PC-3 (cell line): ENCODE data around the gene PLPPR3. TPM values are rescaled to one million over a fixed set of nuclear protein-coding genes. Genes with fewer than 3 reads are reported as not detected.

Experiments used
- ATAC-seq: fragments of 200-7000 bp; cut with Tn5 transposase; 2 replicates; pipeline ENCODE4 v1.9.1; 2020; ENCODE audit warnings: mild to moderate bottlenecking, moderate library complexity
- BruUV-seq: library from RNA; stranded (reverse); fragments of 400-500 nt; replicated peaks from 2 replicates; lab custom pipeline; 2021; lab: Mats Ljungman, UMichigan
- CTCF ChIA-PET: fragments of 300-600 bp; sonication (Branson Sonifier 250); formaldehyde crosslinking; loops from one replicate; lab custom pipeline; 2022; ENCODE audit warnings: antibody characterized with exemption; lab: Charles Lee
- POLR2A ChIA-PET: fragments of 300-600 bp; sonication (Branson Sonifier 250); formaldehyde crosslinking; loops from one replicate; lab custom pipeline; 2022; ENCODE audit warnings: antibody characterized with exemption; ENCODE audit not compliant: unreplicated experiment; lab: Charles Lee
- DNase-seq: peaks from one replicate; pipeline ENCODE4 v3.0.0-alpha.2; 2015
- H2AFZ ChIP-seq: fragments of 300-600 bp; sonication (generic); 2 replicates; pipeline ENCODE4 v1.6.0; 2016; ENCODE audit warnings: antibody characterized with exemption, low read length
- H3F3A ChIP-seq: fragments of 300-600 bp; sonication (generic); one replicate; pipeline ENCODE4 v1.6.0; 2017; ENCODE audit warnings: antibody characterized with exemption, low read length, control low read depth, mild to moderate bottlenecking; ENCODE audit not compliant: unreplicated experiment
- H3K27ac ChIP-seq: fragments of 300-600 bp; sonication (generic); 2 replicates; pipeline ENCODE4 v1.5.1; 2016; ENCODE audit warnings: mild to moderate bottlenecking, low read length
- H3K27me3 ChIP-seq: fragments of 300-600 bp; sonication (generic); 2 replicates; pipeline ENCODE4 v1.6.1; 2016; ENCODE audit warnings: low read length, mixed read lengths
- H3K36me3 ChIP-seq: fragments of 300-600 bp; sonication (generic); 2 replicates; pipeline ENCODE4 v1.6.1; 2016; ENCODE audit warnings: low read depth, mixed run types, low read length, mixed read lengths
- H3K4me1 ChIP-seq: fragments of 300-600 bp; sonication (generic); 2 replicates; pipeline ENCODE4 v1.5.1; 2016; ENCODE audit warnings: low read length; ENCODE audit not compliant: insufficient read depth
- H3K4me2 ChIP-seq: fragments of 300-600 bp; sonication (generic); 2 replicates; pipeline ENCODE4 v1.6.0; 2016; ENCODE audit warnings: low read length
- H3K4me3 ChIP-seq: fragments of 300-600 bp; sonication (generic); 2 replicates; pipeline ENCODE4 v1.5.1; 2016; ENCODE audit warnings: mild to moderate bottlenecking, low read length, mixed read lengths
- H3K79me2 ChIP-seq: fragments of 300-600 bp; sonication (generic); 2 replicates; pipeline ENCODE4 v1.6.1; 2017; ENCODE audit warnings: low read length, mixed read lengths
- H3K9ac ChIP-seq: fragments of 300-600 bp; sonication (generic); 2 replicates; pipeline ENCODE4 v1.6.0; 2016; ENCODE audit warnings: mild to moderate bottlenecking, low read length
- H3K9me2 ChIP-seq: fragments of 300-600 bp; sonication (generic); replicated peaks from 2 replicates; pipeline ENCODE4 v1.6.1; 2016; ENCODE audit warnings: mixed run types, low read length, mixed read lengths
- H3K9me3 ChIP-seq: fragments of 300-600 bp; sonication (generic); 2 replicates; pipeline ENCODE4 v1.6.1; 2016; ENCODE audit warnings: low read length, mixed read lengths
- H4K20me1 ChIP-seq: fragments of 300-600 bp; sonication (generic); 2 replicates; pipeline ENCODE4 v1.6.1; 2016; ENCODE audit warnings: low read length, mixed read lengths
- CTCF ChIP-seq: fragments of 300-600 bp; sonication (generic); conservative IDR thresholded peaks from 2 replicates; pipeline ENCODE4 v1.5.1; 2017; ENCODE audit warnings: antibody characterized with exemption, low read depth, mild to moderate bottlenecking, low read length
- EZH2 ChIP-seq: fragments of 300-600 bp; sonication (generic); IDR thresholded peaks from one replicate; pipeline ENCODE4 v1.6.1; 2017; ENCODE audit warnings: antibody characterized with exemption, mild to moderate bottlenecking, low read length; ENCODE audit not compliant: unreplicated experiment
- EZH2phosphoT487 ChIP-seq: fragments of 300-600 bp; sonication (generic); IDR thresholded peaks from 2 replicates; pipeline ENCODE4 v1.6.1; 2018; ENCODE audit warnings: mild to moderate bottlenecking, antibody characterized with exemption, low read length, borderline replicate concordance
- intact Hi-C: fragments of 100-400 bp; cut with micrococcal nuclease; formaldehyde crosslinking; loops from 2 replicates; pipeline ENCODE4 v1.9.0; 2023
- total RNA-seq: library from RNA; depleted of rRNA; stranded (reverse); fragments of >200 nt; gene quantifications from 2 replicates; pipeline ENCODE4 v1.2.3, GENCODE V29; 2014

PLPPR3 gene
- total RNA-seq, 1 experiment from 2014 or later, result not detected

- no peaks in the 10 kb centered on the region for H3K36me3 ChIP-seq
- no peaks in the 10 kb centered on the region for H4K20me1 ChIP-seq
- H3K27me3 ChIP-seq, result no peaks in the 10 kb centered on the region
- BruUV-seq, result no TSS peak
- ChIA-PET POLR2A (no interaction called here), CTCF (no interaction called here)
- no peak overlapping the region for H3K4me2 ChIP-seq
- H3F3A ChIP-seq, result no peaks in the 10 kb centered on the region
- no peaks in the 10 kb centered on the region for H3K79me2 ChIP-seq
- no peaks in the 10 kb centered on the region for H3K9me2 ChIP-seq
- intact Hi-C loops, result no loop called here
- TF ChIP-seq EZH2phosphoT487, result no peak
- TF ChIP-seq EZH2, result no peak
- TF ChIP-seq CTCF, result no peak
- no peak overlapping the region for H3K4me3 ChIP-seq
- H3K27ac ChIP-seq, result no peak overlapping the region
- no peaks in the 10 kb centered on the region for H3K4me1 ChIP-seq
- no peak for ATAC-seq
- no peak overlapping the region for H2AFZ ChIP-seq
- H3K9me3 ChIP-seq, result no peaks in the 10 kb centered on the region
- DNase-seq, result no peak
- H3K9ac ChIP-seq, result no peak overlapping the region
These were observed 36.5 kb upstream of the PLPPR3 start for GRCh38 chr19:858284-858683.

GRCh38 chr19:855566-856120 is 33.9 kb upstream of the PLPPR3 start:
- Histone ChIP-seq H2AFZ (no peak overlapping the region), H3K9ac (no peak overlapping the region), H3K79me2 (no peaks in the 10 kb centered on the region), H4K20me1 (no peaks in the 10 kb centered on the region), H3K36me3 (no peaks in the 10 kb centered on the region), H3K4me3 (no peak overlapping the region), H3K9me3 (no peaks in the 10 kb centered on the region), H3K4me1 (no peaks in the 10 kb centered on the region), H3K27me3 (no peaks in the 10 kb centered on the region), H3F3A (no peaks in the 10 kb centered on the region), H3K9me2 (no peaks in the 10 kb centered on the region), H3K27ac (no peak overlapping the region), H3K4me2 (no peak overlapping the region)
- ChIA-PET POLR2A (no interaction called here), CTCF (no interaction called here)
- intact Hi-C loops, result no loop called here
- ATAC-seq (no peak), DNase-seq (no peak)
- BruUV-seq, result no TSS peak
- TF ChIP-seq CTCF (no peak), EZH2 (no peak), EZH2phosphoT487 (no peak)

- H3K4me2 ChIP-seq, result no peak overlapping the region
- no peak overlapping the region for H3K4me3 ChIP-seq
- ChIA-PET POLR2A (no interaction called here), CTCF (no interaction called here)
- H3K36me3 ChIP-seq, result no peaks in the 10 kb centered on the region
- DNase-seq, result no peak
- H3K9me3 ChIP-seq, result no peaks in the 10 kb centered on the region
- H3K79me2 ChIP-seq, result no peaks in the 10 kb centered on the region
- H3K9ac ChIP-seq, result no peak overlapping the region
- no peak for TF ChIP-seq EZH2phosphoT487
- no peak for TF ChIP-seq CTCF
- no peak for TF ChIP-seq EZH2
- no peaks in the 10 kb centered on the region for H4K20me1 ChIP-seq
- no peak for ATAC-seq
- no TSS peak for BruUV-seq
- no peak overlapping the region for H2AFZ ChIP-seq
- H3F3A ChIP-seq, result no peaks in the 10 kb centered on the region
- H3K27ac ChIP-seq, result no peak overlapping the region
- intact Hi-C loops, result no loop called here
- no peaks in the 10 kb centered on the region for H3K9me2 ChIP-seq
- H3K27me3 ChIP-seq, result no peaks in the 10 kb centered on the region
- no peaks in the 10 kb centered on the region for H3K4me1 ChIP-seq
These were observed 33.4 kb upstream of the PLPPR3 start for GRCh38 chr19:855142-855541.
